Esophagus squamous epithelium (tissue), 4 donors: Measurements from ENCODE around the gene FEZ2.

Experiments
- CTCF ChIP-seq, 6 experiments: fragments of 450-650 bp in 4 of 6; fragments of 200-600 bp in 2 of 6; sonication (generic) in 2 of 6; IDR thresholded peaks; one replicate each; pipeline ENCODE4 v1.5.1; 2016 to 2019; ENCODE audit warnings: antibody characterized with exemption in 6 of 6, mild to moderate bottlenecking in 4 of 6, moderate library complexity in 4 of 6
- POLR2A ChIP-seq, 4 donors: fragments of 450-650 bp; IDR thresholded peaks; one replicate each; pipeline ENCODE4 v1.6.1; 2017; ENCODE audit warnings: antibody characterized with exemption in 4 of 4, mild to moderate bottlenecking in 4 of 4, moderate library complexity in 3 of 4

GRCh38 chr2:36541891-36542595 lies 55.9 kb downstream of the FEZ2 start:
- no peak for TF ChIP-seq CTCF (IDR thresholded peaks at IDR 0.05)
- no peak for TF ChIP-seq POLR2A (IDR thresholded peaks at IDR 0.05)
